ENCODE results near the gene RIMS1.
A peak's percentile ranks its signal among the peaks of the same experiment; 100 is the strongest.

RIMS1 gene

DNA sequence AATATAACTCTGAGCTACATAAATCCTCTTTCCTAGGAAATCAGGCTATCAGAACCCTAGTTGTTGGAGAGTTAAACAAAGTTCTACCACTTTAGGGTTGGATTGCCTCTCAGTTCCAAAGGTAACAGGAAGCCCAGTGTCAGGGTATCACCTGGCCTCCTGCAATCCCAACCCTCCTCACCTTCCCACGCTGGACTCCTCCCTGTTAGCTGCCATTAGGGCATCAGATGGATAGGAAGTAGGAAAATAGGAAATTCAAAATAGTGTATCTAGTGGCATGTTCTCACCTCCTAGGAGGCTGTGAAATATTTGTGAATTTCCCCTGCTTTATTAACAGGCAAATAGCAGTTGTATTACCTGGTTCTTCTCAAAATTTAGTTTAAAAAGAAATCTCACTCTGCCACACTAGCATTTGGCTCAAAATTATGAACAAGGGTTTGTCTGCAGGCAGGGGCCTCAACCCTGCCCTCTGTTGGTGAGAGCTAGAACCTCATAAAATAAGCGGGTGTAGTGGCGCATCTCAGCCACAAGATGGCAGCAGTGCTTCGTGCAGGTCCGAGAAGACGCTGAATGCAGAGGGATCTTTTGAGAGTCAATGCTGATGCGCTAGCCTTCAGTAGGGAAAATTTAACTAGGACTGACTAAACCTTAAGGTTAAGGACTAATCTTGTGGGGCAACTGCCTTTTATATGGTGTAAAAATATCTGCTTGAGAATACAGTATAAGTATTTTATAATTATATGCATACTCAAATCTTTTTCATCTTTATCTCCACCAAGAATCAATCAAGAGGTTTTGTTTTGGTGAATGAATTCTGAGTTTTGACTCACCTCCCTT, 525.7 kb downstream of the RIMS1 start:
- TF ChIP-seq, protein P1, sequence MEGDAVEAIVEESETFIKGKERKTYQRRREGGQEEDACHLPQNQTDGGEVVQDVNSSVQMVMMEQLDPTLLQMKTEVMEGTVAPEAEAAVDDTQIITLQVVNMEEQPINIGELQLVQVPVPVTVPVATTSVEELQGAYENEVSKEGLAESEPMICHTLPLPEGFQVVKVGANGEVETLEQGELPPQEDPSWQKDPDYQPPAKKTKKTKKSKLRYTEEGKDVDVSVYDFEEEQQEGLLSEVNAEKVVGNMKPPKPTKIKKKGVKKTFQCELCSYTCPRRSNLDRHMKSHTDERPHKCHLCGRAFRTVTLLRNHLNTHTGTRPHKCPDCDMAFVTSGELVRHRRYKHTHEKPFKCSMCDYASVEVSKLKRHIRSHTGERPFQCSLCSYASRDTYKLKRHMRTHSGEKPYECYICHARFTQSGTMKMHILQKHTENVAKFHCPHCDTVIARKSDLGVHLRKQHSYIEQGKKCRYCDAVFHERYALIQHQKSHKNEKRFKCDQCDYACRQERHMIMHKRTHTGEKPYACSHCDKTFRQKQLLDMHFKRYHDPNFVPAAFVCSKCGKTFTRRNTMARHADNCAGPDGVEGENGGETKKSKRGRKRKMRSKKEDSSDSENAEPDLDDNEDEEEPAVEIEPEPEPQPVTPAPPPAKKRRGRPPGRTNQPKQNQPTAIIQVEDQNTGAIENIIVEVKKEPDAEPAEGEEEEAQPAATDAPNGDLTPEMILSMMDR (IDR thresholded peaks at IDR 0.05; ENCODE audit: low read depth, low read length, missing control alignments): peak; percentile 100
- H3K4me3 ChIP-seq (replicated peaks; ENCODE audit: low read depth, low read length): no peak overlapping the region
- peak; percentile 64 for DNase-seq (ENCODE audit: extremely low read depth, low read depth)

DNA sequence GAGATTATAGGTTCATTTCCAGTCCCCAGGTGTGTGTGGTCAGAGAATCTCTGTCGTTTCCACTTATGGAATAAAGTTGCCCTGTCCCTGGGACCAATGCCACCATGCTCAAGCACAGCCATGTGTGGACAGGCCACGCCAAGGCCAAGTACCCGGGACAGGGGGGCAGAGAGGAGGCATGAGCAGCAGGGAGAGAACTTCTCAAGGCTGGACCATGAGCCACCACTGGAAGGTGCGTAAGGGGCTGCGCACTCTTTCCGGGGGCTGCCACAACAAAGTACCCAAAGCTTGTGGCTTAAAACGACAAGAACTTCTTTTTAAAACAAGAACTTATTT, 526.3 kb downstream of the RIMS1 start:
- no peak overlapping the region for H3K4me3 ChIP-seq (replicated peaks; ENCODE audit: low read depth, low read length)
- no peak for DNase-seq (ENCODE audit: extremely low read depth, low read depth)
- TF ChIP-seq, protein P1 (IDR thresholded peaks at IDR 0.05; ENCODE audit: low read depth, low read length, missing control alignments): no peak

DNA sequence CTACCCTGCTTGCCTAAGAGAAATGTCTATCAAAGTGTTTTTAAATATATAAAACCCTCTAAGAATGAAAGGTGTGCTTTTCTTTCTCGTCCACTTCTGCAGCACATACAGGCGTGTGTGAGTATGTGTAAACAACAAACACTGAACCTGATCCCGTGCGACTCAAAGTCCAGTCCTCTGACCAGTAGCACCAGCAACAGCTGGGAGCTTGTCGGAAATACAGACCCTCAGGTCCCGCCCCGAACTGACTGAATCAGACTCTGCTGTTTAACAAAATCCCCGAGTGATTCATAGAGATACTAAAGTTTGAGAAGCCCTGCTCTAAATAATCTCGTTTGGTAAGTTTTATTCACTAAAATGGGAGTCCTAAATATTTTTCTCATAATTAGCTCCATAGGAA, 527.5 kb downstream of the RIMS1 start:
- no peak overlapping the region for H3K4me3 ChIP-seq (replicated peaks; ENCODE audit: low read depth, low read length)
- no peak for DNase-seq (ENCODE audit: extremely low read depth, low read depth)
- TF ChIP-seq, protein P1 (IDR thresholded peaks at IDR 0.05; ENCODE audit: low read depth, low read length, missing control alignments): no peak

DNA sequence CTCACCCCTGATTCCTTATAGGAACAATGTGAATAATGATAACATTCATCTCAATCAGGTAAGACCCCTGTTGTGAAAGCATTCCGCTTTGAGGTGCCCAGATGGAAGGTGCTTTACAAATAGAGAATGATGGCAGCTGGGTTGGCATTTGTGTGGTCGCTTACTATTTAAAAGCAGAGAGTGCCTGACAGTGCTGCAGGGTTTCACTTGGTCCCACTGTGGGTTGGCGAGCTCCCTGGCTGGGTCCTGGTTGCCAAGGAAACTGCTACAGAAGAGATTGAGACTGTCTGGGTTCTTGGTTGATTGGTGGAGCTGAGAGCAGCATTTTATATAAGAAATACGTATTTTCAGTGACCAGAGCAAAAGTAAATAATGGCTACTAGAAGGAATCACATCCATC, 528.3 kb downstream of the RIMS1 start:
- DNase-seq (ENCODE audit: extremely low read depth, low read depth): no peak
- H3K4me3 ChIP-seq (replicated peaks; ENCODE audit: low read depth, low read length): no peak overlapping the region
- TF ChIP-seq, protein P1 (IDR thresholded peaks at IDR 0.05; ENCODE audit: low read depth, low read length, missing control alignments): no peak

DNA sequence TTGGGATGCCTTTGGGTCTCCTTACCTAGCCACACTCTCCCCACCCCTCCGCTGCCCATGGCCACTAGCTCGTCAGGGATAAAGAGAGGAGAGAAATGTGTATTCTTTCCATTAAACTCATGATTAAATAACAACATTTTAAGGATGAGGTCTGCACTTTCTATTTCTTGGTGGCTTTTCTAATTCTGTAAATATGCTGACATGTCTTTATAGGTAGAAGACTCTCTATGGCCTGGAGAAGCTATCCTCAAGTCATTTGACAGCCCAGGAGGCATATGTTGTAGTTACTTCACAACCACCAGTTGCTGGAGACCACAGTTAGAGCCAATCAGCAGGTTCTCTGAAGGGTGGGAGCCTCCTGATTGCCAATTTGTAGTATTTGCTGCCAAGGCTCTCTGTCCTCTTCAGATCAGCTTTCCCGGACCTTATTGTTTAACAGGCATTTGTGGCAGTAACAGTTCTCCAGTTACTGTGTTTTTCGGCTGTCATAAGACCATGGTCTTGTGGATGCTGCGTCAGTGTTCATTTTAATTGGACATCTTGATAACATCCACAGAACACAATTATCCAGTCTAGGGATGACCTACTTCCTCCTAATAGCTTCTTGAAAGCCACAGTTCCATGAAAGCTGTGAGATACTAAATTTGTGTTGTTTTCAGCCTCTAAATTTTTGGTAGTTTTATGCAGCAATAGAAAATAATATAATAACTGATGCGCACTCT, 530.6 kb downstream of the RIMS1 start:
- no peak for DNase-seq (ENCODE audit: extremely low read depth, low read depth)
- H3K4me3 ChIP-seq (replicated peaks; ENCODE audit: low read depth, low read length): no peak overlapping the region
- TF ChIP-seq, protein P1 (IDR thresholded peaks at IDR 0.05; ENCODE audit: low read depth, low read length, missing control alignments): no peak

GRCh38 chr6:72417759-72418158, 531.4 kb downstream of the RIMS1 start:
- DNase-seq (ENCODE audit: extremely low read depth, low read depth): no peak
- H3K4me3 ChIP-seq (replicated peaks; ENCODE audit: low read depth, low read length): no peak overlapping the region
- TF ChIP-seq, protein P1 (IDR thresholded peaks at IDR 0.05; ENCODE audit: low read depth, low read length, missing control alignments): no peak

Data from HFF-Myc (cell line).